MM.1S (cell line): ENCODE data around the gene ZNF324.
"Not testable (repeated sequence)": the region's sequence is repeated elsewhere in the genome, so short reads cannot be mapped to it uniquely, and the experiment has no call there.

Source experiments
- DNase-seq: peaks from one replicate; pipeline ENCODE4 v3.0.0-alpha.2; 2015
- H2AFZ ChIP-seq: fragments of 300-600 bp; sonication (generic); 2 replicates; pipeline ENCODE4 v1.6.0; 2016; ENCODE audit warnings: antibody characterized with exemption, low read length
- H3F3A ChIP-seq: fragments of 300-600 bp; sonication (generic); 2 replicates; pipeline ENCODE4 v1.6.1; 2016; ENCODE audit warnings: mild to moderate bottlenecking, antibody characterized with exemption, low read length, moderate library complexity, mixed read lengths; ENCODE audit not compliant: insufficient read depth
- H3K27ac ChIP-seq: fragments of 300-600 bp; sonication (generic); 2 replicates; pipeline ENCODE4 v1.5.1; 2016; ENCODE audit warnings: mild to moderate bottlenecking, low read length
- H3K27me3 ChIP-seq: fragments of 300-600 bp; sonication (generic); replicated peaks from 2 replicates; pipeline ENCODE4 v1.6.0; 2016; ENCODE audit warnings: low read length; ENCODE audit not compliant: insufficient read depth
- H3K36me3 ChIP-seq: fragments of 300-600 bp; sonication (generic); replicated peaks from 2 replicates; pipeline ENCODE4 v1.6.1; 2016; ENCODE audit warnings: mild to moderate bottlenecking, low read length, mixed read lengths; ENCODE audit not compliant: insufficient read depth
- H3K4me1 ChIP-seq: fragments of 300-600 bp; sonication (generic); 2 replicates; pipeline ENCODE4 v1.6.1; 2016; ENCODE audit warnings: low read length, mixed read lengths
- H3K4me2 ChIP-seq: fragments of 300-600 bp; sonication (generic); 2 replicates; pipeline ENCODE4 v1.6.0; 2016; ENCODE audit warnings: low read depth, low read length
- H3K4me3 ChIP-seq: fragments of 300-600 bp; sonication (generic); 2 replicates; pipeline ENCODE4 v1.5.1; 2016; ENCODE audit warnings: low read length, mixed read lengths
- H3K79me2 ChIP-seq: fragments of 300-600 bp; sonication (generic); 2 replicates; pipeline ENCODE4 v1.6.1; 2016; ENCODE audit warnings: mixed run types, low read length, mixed read lengths
- H3K9ac ChIP-seq: fragments of 300-600 bp; sonication (generic); 2 replicates; pipeline ENCODE4 v1.6.1; 2016; ENCODE audit warnings: low read length, mixed read lengths
- H3K9me2 ChIP-seq: fragments of 300-600 bp; sonication (generic); replicated peaks from 2 replicates; pipeline ENCODE4 v1.6.1; 2016; ENCODE audit warnings: mild to moderate bottlenecking, low read length, mixed read lengths; ENCODE audit not compliant: insufficient read depth
- H3K9me3 ChIP-seq: fragments of 300-600 bp; sonication (generic); replicated peaks from 2 replicates; pipeline ENCODE4 v1.6.1; 2016; ENCODE audit warnings: mild to moderate bottlenecking, low read length, mixed read lengths; ENCODE audit not compliant: insufficient read depth
- H4K20me1 ChIP-seq: fragments of 300-600 bp; sonication (generic); 2 replicates; pipeline ENCODE4 v1.6.1; 2016; ENCODE audit warnings: mild to moderate bottlenecking, low read length, moderate library complexity, mixed read lengths; ENCODE audit not compliant: insufficient read depth
- CTCF ChIP-seq: fragments of 300-600 bp; sonication (generic); IDR thresholded peaks from 2 replicates; pipeline ENCODE4 v1.5.1; 2016; ENCODE audit warnings: antibody characterized with exemption, low read length, mixed read lengths
- EZH2 ChIP-seq: fragments of 300-600 bp; sonication (generic); optimal IDR thresholded peaks from 2 replicates; pipeline ENCODE3; 2017; ENCODE audit warnings: low read depth, mild to moderate bottlenecking, antibody characterized with exemption, low read length, mixed read lengths
- EZH2phosphoT487 ChIP-seq: fragments of 300-600 bp; sonication (generic); IDR thresholded peaks from 2 replicates; pipeline ENCODE4 v1.6.1; 2018; ENCODE audit warnings: antibody characterized with exemption, low read length

Gene ZNF324

GRCh38 chr19:58434217-58434616, 32.7 kb upstream of the ZNF324 start:
- Histone ChIP-seq H3K27ac (no peak overlapping the region), H3F3A (no peaks in the 10 kb centered on the region), H3K36me3 (no peaks in the 10 kb centered on the region), H3K9me2 (no peaks in the 10 kb centered on the region), H3K4me2 (no peak overlapping the region), H3K79me2 (no peaks in the 10 kb centered on the region), H3K4me3 (no peak overlapping the region), H3K4me1 (no peaks in the 10 kb centered on the region), H3K9ac (no peak overlapping the region), H3K27me3 (no peaks in the 10 kb centered on the region), H2AFZ (no peak overlapping the region), H4K20me1 (no peaks in the 10 kb centered on the region), H3K9me3 (no peaks in the 10 kb centered on the region)
- no peak for DNase-seq
- no peak for TF ChIP-seq EZH2
- no peak for TF ChIP-seq CTCF
- no peak for TF ChIP-seq EZH2phosphoT487

- Histone ChIP-seq H2AFZ (no peak within 1 kb of the TSS), H3K9me3 (no peaks in the 10 kb centered on the region), H4K20me1 (no peaks in the 10 kb centered on the region), H3K4me1 (no peaks in the 10 kb centered on the region), H3K36me3 (no peaks in the 10 kb centered on the region), H3K27ac (no peak within 1 kb of the TSS), H3K79me2 (no peaks in the 10 kb centered on the region), H3K27me3 (no peaks in the 10 kb centered on the region), H3K4me2 (no peak within 1 kb of the TSS), H3K9me2 (no peaks in the 10 kb centered on the region), H3K4me3 (no peak within 1 kb of the TSS), H3K9ac (no peak within 1 kb of the TSS), H3F3A (no peaks in the 10 kb centered on the region)
- DNase-seq: no peak
- TF ChIP-seq CTCF (no peak), EZH2 (no peak), EZH2phosphoT487 (no peak)
Measured at GRCh38 chr19:58439576-58440554, 27.0 kb upstream of the ZNF324 start, which contains the start of gene ZNF132. TSS of gene ZNF132 (minus strand) at chr19:58440153. CDS start at chr19:58439821, 332 bp downstream.

DNA sequence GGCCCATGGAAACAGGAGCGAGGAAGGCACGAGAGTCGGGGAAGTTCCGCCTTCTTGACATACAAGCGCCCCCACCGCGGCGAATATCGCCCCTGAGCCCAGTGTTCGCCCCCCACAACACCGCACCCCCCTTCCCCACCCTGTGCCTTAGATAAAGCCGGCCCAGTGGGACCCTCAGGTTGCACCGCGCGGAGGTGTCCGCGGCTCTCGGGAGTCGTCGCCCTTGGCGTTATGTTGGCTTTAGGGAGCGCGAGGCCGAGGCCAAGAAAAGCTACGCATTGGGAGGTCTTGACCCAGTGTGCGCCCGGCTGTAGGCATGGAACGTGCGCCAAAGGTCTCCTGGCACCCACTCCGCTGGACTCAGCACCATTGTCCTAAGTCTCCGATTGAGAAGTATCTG, 26.3 kb upstream of the ZNF324 start:
- Histone ChIP-seq H3K4me2 (no peak overlapping the region), H3K9me2 (no peaks in the 10 kb centered on the region), H3K9ac (no peak overlapping the region), H3K27ac (no peak overlapping the region), H3K4me1 (no peaks in the 10 kb centered on the region), H3K27me3 (no peaks in the 10 kb centered on the region), H3K4me3 (no peak overlapping the region), H3F3A (no peaks in the 10 kb centered on the region), H2AFZ (no peak overlapping the region), H3K79me2 (no peaks in the 10 kb centered on the region), H3K36me3 (no peaks in the 10 kb centered on the region), H3K9me3 (no peaks in the 10 kb centered on the region), H4K20me1 (no peaks in the 10 kb centered on the region)
- TF ChIP-seq CTCF (no peak), EZH2phosphoT487 (no peak), EZH2 (no peak)
- no peak for DNase-seq

GRCh38 chr19:58442986-58443385, 23.9 kb upstream of the ZNF324 start:
- DNase-seq, H4K20me1 ChIP-seq, H3K79me2 ChIP-seq, H3K9me2 ChIP-seq, H2AFZ ChIP-seq, H3K27ac ChIP-seq, H3K9ac ChIP-seq, H3K4me3 ChIP-seq, H3K9me3 ChIP-seq, H3K4me2 ChIP-seq, H3K4me1 ChIP-seq, H3K36me3 ChIP-seq, H3K27me3 ChIP-seq, H3F3A ChIP-seq: not testable (repeated sequence)

DNA sequence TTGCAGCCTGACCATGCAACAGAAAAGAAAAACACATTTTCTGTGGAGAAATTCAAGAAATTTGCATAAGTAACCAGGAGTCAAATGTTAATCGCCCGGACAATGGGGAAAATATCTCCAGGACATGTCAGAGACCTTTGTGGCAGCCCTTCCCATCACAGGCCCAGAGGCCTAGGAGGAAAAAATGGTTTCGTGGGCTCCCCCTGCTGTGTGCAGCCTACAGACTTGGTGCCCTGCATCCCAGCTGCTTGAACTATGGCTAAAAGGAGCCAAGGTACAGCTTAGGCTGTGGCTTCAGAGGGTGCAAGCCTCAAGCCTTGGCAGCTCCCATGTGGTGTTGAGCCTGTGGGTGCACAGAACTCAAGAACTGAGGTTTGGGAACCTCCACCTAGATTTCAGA, 18.0 kb upstream of the ZNF324 start:
- H3F3A ChIP-seq, H3K79me2 ChIP-seq, H3K27ac ChIP-seq, H3K4me2 ChIP-seq, H3K27me3 ChIP-seq, H3K9me2 ChIP-seq, H3K36me3 ChIP-seq, H2AFZ ChIP-seq, DNase-seq, H3K4me3 ChIP-seq, H3K9ac ChIP-seq, H3K4me1 ChIP-seq, H4K20me1 ChIP-seq, H3K9me3 ChIP-seq: not testable (repeated sequence)
